Measurements from ENCODE around the gene ATP6V0B.

Gene ATP6V0B

GRCh38 chr1:43970502-43970901 lies 4.3 kb upstream of the ATP6V0B start:
- DNase-seq (ENCODE audit: low spot score): no peak
- Histone ChIP-seq H3K27me3 (ENCODE audit: control insufficient read depth in 3 of 3, insufficient read depth in 3 of 3, low read depth in 1 of 3, low read length in 3 of 3) (no peaks in the 10 kb centered on the region), H3K4ac (ENCODE audit: low read length) (no peak overlapping the region), H3K4me2 (ENCODE audit: insufficient read depth, low read length, poor library complexity, severe bottlenecking) (peak overlapping the region; percentile 86), H4K91ac (ENCODE audit: low read depth, low read length, poor library complexity) (no peak overlapping the region), H2BK15ac (ENCODE audit: low read length) (no peak overlapping the region), H3K27ac (replicated peaks; ENCODE audit: low read length) (no peak overlapping the region), H3K4me3 (ENCODE audit: low read length in 2 of 2) (peak overlapping the region; percentile 92), H3K36me3 (replicated peaks in 1 of 2; ENCODE audit: control insufficient read depth in 2 of 2, insufficient read depth in 2 of 2, low read length in 2 of 2) (peaks cover 4 to 31% of the 10 kb centered on the region in 2 donors), H2BK5ac (ENCODE audit: low read length) (no peak overlapping the region), H2AFZ (ENCODE audit: low read length) (peak overlapping the region; percentile 93), H4K8ac (ENCODE audit: low read depth, low read length) (no peak overlapping the region), H2BK12ac (ENCODE audit: low read length) (no peak overlapping the region), H3K9me3 (replicated peaks in 1 of 2; ENCODE audit: control insufficient read depth in 2 of 2, insufficient read depth in 1 of 2, low read depth in 1 of 2, low read length in 2 of 2) (no peaks in the 10 kb centered on the region), H2AK5ac (ENCODE audit: low read depth, low read length) (no peak overlapping the region), H3K79me1 (ENCODE audit: low read depth, low read length) (peaks cover 5% of the 10 kb centered on the region), H3K9ac (ENCODE audit: low read depth, low read length, poor library complexity) (peak overlapping the region; percentile 71), H3K14ac (ENCODE audit: low read length) (no peak overlapping the region), H3K4me1 (ENCODE audit: control insufficient read depth in 2 of 2, insufficient read depth in 1 of 2, low read depth in 1 of 2, low read length in 2 of 2) (peaks cover 7 to 8% of the 10 kb centered on the region in 2 donors), H2BK120ac (ENCODE audit: low read depth, low read length) (no peak overlapping the region), H3K23ac (ENCODE audit: low read depth, low read length, poor library complexity) (no peak overlapping the region), H3K18ac (ENCODE audit: low read length) (no peak overlapping the region)
- WGBS, 2 donors (ENCODE audit: extremely low coverage in 2 of 2, insufficient read length in 2 of 2, insufficient replicate concordance in 1 of 2): no CpG with 5 or more reads among the region's 5 CpGs

GRCh38 chr1:43970911-43971310 lies 3.8 kb upstream of the ATP6V0B start:
- Histone ChIP-seq H2BK12ac (ENCODE audit: low read length) (no peak overlapping the region), H3K27me3 (ENCODE audit: control insufficient read depth in 3 of 3, insufficient read depth in 3 of 3, low read depth in 1 of 3, low read length in 3 of 3) (no peaks in the 10 kb centered on the region), H3K79me1 (ENCODE audit: low read depth, low read length) (peaks cover 8% of the 10 kb centered on the region), H3K9ac (ENCODE audit: low read depth, low read length, poor library complexity) (no peak overlapping the region), H4K8ac (ENCODE audit: low read depth, low read length) (no peak overlapping the region), H3K27ac (replicated peaks; ENCODE audit: low read length) (no peak overlapping the region), H2BK15ac (ENCODE audit: low read length) (no peak overlapping the region), H2BK5ac (ENCODE audit: low read length) (no peak overlapping the region), H4K91ac (ENCODE audit: low read depth, low read length, poor library complexity) (no peak overlapping the region), H2AFZ (ENCODE audit: low read length) (no peak overlapping the region), H3K4me1 (ENCODE audit: control insufficient read depth in 2 of 2, insufficient read depth in 1 of 2, low read depth in 1 of 2, low read length in 2 of 2) (peaks cover 10 to 12% of the 10 kb centered on the region in 2 donors), H3K23ac (ENCODE audit: low read depth, low read length, poor library complexity) (no peak overlapping the region), H3K36me3 (replicated peaks in 1 of 2; ENCODE audit: control insufficient read depth in 2 of 2, insufficient read depth in 2 of 2, low read length in 2 of 2) (peaks cover 4 to 33% of the 10 kb centered on the region in 2 donors), H3K18ac (ENCODE audit: low read length) (no peak overlapping the region), H3K4me3 (ENCODE audit: low read length in 2 of 2) (peak overlapping the region in 1 of 2 donors; percentile 92), H3K4me2 (ENCODE audit: insufficient read depth, low read length, poor library complexity, severe bottlenecking) (no peak overlapping the region), H3K14ac (ENCODE audit: low read length) (no peak overlapping the region), H2AK5ac (ENCODE audit: low read depth, low read length) (no peak overlapping the region), H3K4ac (ENCODE audit: low read length) (no peak overlapping the region), H3K9me3 (replicated peaks in 1 of 2; ENCODE audit: control insufficient read depth in 2 of 2, insufficient read depth in 1 of 2, low read depth in 1 of 2, low read length in 2 of 2) (no peaks in the 10 kb centered on the region), H2BK120ac (ENCODE audit: low read depth, low read length) (no peak overlapping the region)
- no CpG with 5 or more reads among the region's 9 CpGs for WGBS, 2 donors (ENCODE audit: extremely low coverage in 2 of 2, insufficient read length in 2 of 2, insufficient replicate concordance in 1 of 2)
- DNase-seq (ENCODE audit: low spot score): no peak

GRCh38 chr1:43971336-43971980 lies 3.3 kb upstream of the ATP6V0B start:
- H3K27me3 ChIP-seq (ENCODE audit: control insufficient read depth in 3 of 3, insufficient read depth in 3 of 3, low read depth in 1 of 3, low read length in 3 of 3): no peaks in the 10 kb centered on the region

GRCh38 chr1:43973981-43974442 lies 748 bp upstream of the ATP6V0B start:
- H3K79me1 ChIP-seq (ENCODE audit: low read depth, low read length): peaks cover 20% of the 10 kb centered on the region
- H2BK12ac ChIP-seq (ENCODE audit: low read length): no peak overlapping the region
- H3K27ac ChIP-seq (replicated peaks; ENCODE audit: low read length): no peak overlapping the region
- H3K14ac ChIP-seq (ENCODE audit: low read length): no peak overlapping the region
- H3K4me1 ChIP-seq (ENCODE audit: control insufficient read depth in 2 of 2, insufficient read depth in 1 of 2, low read depth in 1 of 2, low read length in 2 of 2): peaks cover 14 to 25% of the 10 kb centered on the region in 2 donors
- peak overlapping the region; percentile 87 for H2BK15ac ChIP-seq (ENCODE audit: low read length)
- peaks cover 21 to 48% of the 10 kb centered on the region in 2 donors for H3K36me3 ChIP-seq (replicated peaks in 1 of 2; ENCODE audit: control insufficient read depth in 2 of 2, insufficient read depth in 2 of 2, low read length in 2 of 2)
- H3K9ac ChIP-seq (ENCODE audit: low read depth, low read length, poor library complexity): no peak overlapping the region
- H3K23ac ChIP-seq (ENCODE audit: low read depth, low read length, poor library complexity): peak overlapping the region; percentile 98
- no peak overlapping the region for H4K91ac ChIP-seq (ENCODE audit: low read depth, low read length, poor library complexity)
- H2AK5ac ChIP-seq (ENCODE audit: low read depth, low read length): no peak overlapping the region
- peak overlapping the region; percentile 97 for H2AFZ ChIP-seq (ENCODE audit: low read length)
- no peak for DNase-seq (ENCODE audit: low spot score)
- H3K4me2 ChIP-seq (ENCODE audit: insufficient read depth, low read length, poor library complexity, severe bottlenecking): peak overlapping the region; percentile 82
- no peaks in the 10 kb centered on the region for H3K9me3 ChIP-seq (replicated peaks in 1 of 2; ENCODE audit: control insufficient read depth in 2 of 2, insufficient read depth in 1 of 2, low read depth in 1 of 2, low read length in 2 of 2)
- no peak overlapping the region for H4K8ac ChIP-seq (ENCODE audit: low read depth, low read length)
- no peak overlapping the region for H3K4ac ChIP-seq (ENCODE audit: low read length)
- H3K18ac ChIP-seq (ENCODE audit: low read length): no peak overlapping the region
- WGBS, 2 donors (ENCODE audit: extremely low coverage in 2 of 2, insufficient read length in 2 of 2, insufficient replicate concordance in 1 of 2): no CpG with 5 or more reads among the region's 9 CpGs
- H2BK120ac ChIP-seq (ENCODE audit: low read depth, low read length): no peak overlapping the region
- H2BK5ac ChIP-seq (ENCODE audit: low read length): peak overlapping the region; percentile 79
- no peaks in the 10 kb centered on the region for H3K27me3 ChIP-seq (ENCODE audit: control insufficient read depth in 3 of 3, insufficient read depth in 3 of 3, low read depth in 1 of 3, low read length in 3 of 3)
- peak overlapping the region; percentile 90 to 98 for H3K4me3 ChIP-seq (ENCODE audit: low read length in 2 of 2)

More at GRCh38 chr1:43971336-43971980, 3.3 kb upstream of the ATP6V0B start:
- no peak overlapping the region for H3K27ac ChIP-seq (replicated peaks; ENCODE audit: low read length)
- H4K91ac ChIP-seq (ENCODE audit: low read depth, low read length, poor library complexity): no peak overlapping the region
- H2BK120ac ChIP-seq (ENCODE audit: low read depth, low read length): no peak overlapping the region
- H2BK12ac ChIP-seq (ENCODE audit: low read length): no peak overlapping the region
- H4K8ac ChIP-seq (ENCODE audit: low read depth, low read length): no peak overlapping the region
- H2BK15ac ChIP-seq (ENCODE audit: low read length): no peak overlapping the region
- H3K23ac ChIP-seq (ENCODE audit: low read depth, low read length, poor library complexity): no peak overlapping the region
- no peak overlapping the region for H3K4ac ChIP-seq (ENCODE audit: low read length)
- H3K36me3 ChIP-seq (replicated peaks in 1 of 2; ENCODE audit: control insufficient read depth in 2 of 2, insufficient read depth in 2 of 2, low read length in 2 of 2): peaks cover 7 to 38% of the 10 kb centered on the region in 2 donors
- H3K18ac ChIP-seq (ENCODE audit: low read length): no peak overlapping the region
- H2AFZ ChIP-seq (ENCODE audit: low read length): no peak overlapping the region
- no peak overlapping the region for H2BK5ac ChIP-seq (ENCODE audit: low read length)
- H3K14ac ChIP-seq (ENCODE audit: low read length): no peak overlapping the region
- H3K4me3 ChIP-seq (ENCODE audit: low read length in 2 of 2): peak overlapping the region in 1 of 2 donors; percentile 92
- peaks cover 8% of the 10 kb centered on the region for H3K79me1 ChIP-seq (ENCODE audit: low read depth, low read length)
- H3K4me1 ChIP-seq (ENCODE audit: control insufficient read depth in 2 of 2, insufficient read depth in 1 of 2, low read depth in 1 of 2, low read length in 2 of 2): peaks cover 10 to 17% of the 10 kb centered on the region in 2 donors
- no peaks in the 10 kb centered on the region for H3K9me3 ChIP-seq (replicated peaks in 1 of 2; ENCODE audit: control insufficient read depth in 2 of 2, insufficient read depth in 1 of 2, low read depth in 1 of 2, low read length in 2 of 2)
- no peak overlapping the region for H3K9ac ChIP-seq (ENCODE audit: low read depth, low read length, poor library complexity)
- H3K4me2 ChIP-seq (ENCODE audit: insufficient read depth, low read length, poor library complexity, severe bottlenecking): no peak overlapping the region
- DNase-seq (ENCODE audit: low spot score): no peak
- H2AK5ac ChIP-seq (ENCODE audit: low read depth, low read length): no peak overlapping the region
- WGBS, 2 donors (ENCODE audit: extremely low coverage in 2 of 2, insufficient read length in 2 of 2, insufficient replicate concordance in 1 of 2): no CpG with 5 or more reads among the region's 17 CpGs

All from neuronal stem cell (in vitro differentiated cells).